ENCODE measurements around the gene TNS4. TPM values are rescaled to one million over a fixed set of nuclear protein-coding genes. Genes with fewer than 3 reads are reported as not detected.

Gene TNS4
- total RNA-seq, 1 donor from 2014 or later = not detected

- intact Hi-C loops (cut with micrococcal nuclease) = no loop called here
- no peak overlapping the region for H3K4me3 ChIP-seq
- H3K27ac ChIP-seq (replicated peaks) = peak overlapping the region; percentile 97
- H3K9me3 ChIP-seq (replicated peaks) = no peaks in the 10 kb centered on the region
- peaks cover 52% of the 10 kb centered on the region for H3K36me3 ChIP-seq
- no peak for DNase-seq
- TF ChIP-seq CTCF (IDR thresholded peaks at IDR 0.05; ENCODE audit: borderline replicate concordance) = no peak
- peaks cover 96% of the 10 kb centered on the region for H3K4me1 ChIP-seq
- no peaks in the 10 kb centered on the region for H3K27me3 ChIP-seq (ENCODE audit: low read depth)
Measured at GRCh38 chr17:40454613-40454995, 46.8 kb downstream of the TNS4 start.

- no peak for DNase-seq
Measured at GRCh38 chr17:40453881-40454612, 47.4 kb downstream of the TNS4 start.

GRCh38 chr17:40452921-40453378, 48.5 kb downstream of the TNS4 start:
- H3K4me3 ChIP-seq = no peak overlapping the region
- no peaks in the 10 kb centered on the region for H3K9me3 ChIP-seq (replicated peaks)
- no peak for TF ChIP-seq CTCF (IDR thresholded peaks at IDR 0.05; ENCODE audit: borderline replicate concordance)
- H3K27ac ChIP-seq (replicated peaks) = peak overlapping the region; percentile 97
- peaks cover 52% of the 10 kb centered on the region for H3K36me3 ChIP-seq
- peaks cover 96% of the 10 kb centered on the region for H3K4me1 ChIP-seq
- DNase-seq = no peak
- intact Hi-C loops (cut with micrococcal nuclease) = no loop called here
- H3K27me3 ChIP-seq (ENCODE audit: low read depth) = no peaks in the 10 kb centered on the region

More at GRCh38 chr17:40453881-40454612, 47.4 kb downstream of the TNS4 start:
- Histone ChIP-seq H3K27me3 (ENCODE audit: low read depth) (no peaks in the 10 kb centered on the region), H3K4me1 (peaks cover 96% of the 10 kb centered on the region), H3K36me3 (peaks cover 52% of the 10 kb centered on the region), H3K27ac (replicated peaks) (peak overlapping the region; percentile 97), H3K9me3 (replicated peaks) (no peaks in the 10 kb centered on the region), H3K4me3 (no peak overlapping the region)
- TF ChIP-seq CTCF (IDR thresholded peaks at IDR 0.05; ENCODE audit: borderline replicate concordance) = no peak
- intact Hi-C loops (cut with micrococcal nuclease) = no loop called here

- Histone ChIP-seq H3K27ac (replicated peaks) (peak overlapping the region; percentile 97), H3K9me3 (replicated peaks) (no peaks in the 10 kb centered on the region), H3K27me3 (ENCODE audit: low read depth) (no peaks in the 10 kb centered on the region), H3K4me3 (peak overlapping the region; percentile 8), H3K36me3 (peaks cover 45% of the 10 kb centered on the region), H3K4me1 (peaks cover 96% of the 10 kb centered on the region)
- intact Hi-C loops (cut with micrococcal nuclease) = no loop called here
- TF ChIP-seq CTCF (IDR thresholded peaks at IDR 0.05; ENCODE audit: borderline replicate concordance) = no peak
- DNase-seq = no peak
Measured at GRCh38 chr17:40452216-40452787, 49.1 kb downstream of the TNS4 start.

GRCh38 chr17:40451420-40451819, 50.0 kb downstream of the TNS4 start:
- Histone ChIP-seq H3K4me3 (peak overlapping the region; percentile 8), H3K9me3 (replicated peaks) (no peaks in the 10 kb centered on the region), H3K4me1 (peaks cover 95% of the 10 kb centered on the region), H3K27me3 (ENCODE audit: low read depth) (no peaks in the 10 kb centered on the region), H3K36me3 (peaks cover 36% of the 10 kb centered on the region), H3K27ac (replicated peaks) (peak overlapping the region; percentile 97)
- peak; percentile 87 for DNase-seq
- intact Hi-C loops (cut with micrococcal nuclease) = no loop called here
- TF ChIP-seq CTCF (IDR thresholded peaks at IDR 0.05; ENCODE audit: borderline replicate concordance) = no peak

Data from left ventricle myocardium inferior (tissue), 1 donor.